NCI-H128 (cell line): ENCODE data around the gene ABHD17C.
"Not testable (repeated sequence)": the region's sequence is repeated elsewhere in the genome, so short reads cannot be mapped to it uniquely, and the experiment has no call there.

Experiments used
- DNase-seq: peaks from one replicate; lab custom pipeline; 2025; ENCODE audit not compliant: unreplicated experiment; lab: John Stamatoyannopoulos, UW

Gene ABHD17C

GRCh38 chr15:80761754-80762153 is 66.6 kb downstream of the ABHD17C start:
- DNase-seq, result no peak

GRCh38 chr15:80763235-80763634 is 68.1 kb downstream of the ABHD17C start:
- DNase-seq, result not testable (repeated sequence)

GRCh38 chr15:80764535-80764934 is 69.4 kb downstream of the ABHD17C start:
- DNase-seq, result no peak

GRCh38 chr15:80766275-80766674 is 71.2 kb downstream of the ABHD17C start:
- DNase-seq, result no peak

DNA sequence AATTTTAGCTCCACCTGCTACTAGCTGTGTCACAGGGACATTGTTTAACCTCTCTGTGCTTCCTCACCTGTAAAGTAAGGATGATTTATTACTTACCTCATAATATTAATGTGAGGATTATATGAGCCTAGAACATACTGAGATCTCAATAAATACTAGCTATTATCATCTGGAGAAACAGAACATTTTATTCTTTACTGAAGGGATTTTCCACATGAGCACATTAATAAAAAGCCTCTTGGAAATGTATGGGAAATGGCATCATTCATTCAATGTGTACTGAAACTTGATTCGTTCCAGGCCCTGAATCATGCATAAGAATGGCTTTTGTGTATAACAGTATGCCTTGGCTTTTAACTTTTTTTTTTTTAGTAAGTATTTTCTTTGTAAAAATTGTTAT is 73.0 kb downstream of the ABHD17C start:
- DNase-seq, result no peak

- no peak for DNase-seq
Observed at GRCh38 chr15:80769153-80769828, 74.2 kb downstream of the ABHD17C start.

DNA sequence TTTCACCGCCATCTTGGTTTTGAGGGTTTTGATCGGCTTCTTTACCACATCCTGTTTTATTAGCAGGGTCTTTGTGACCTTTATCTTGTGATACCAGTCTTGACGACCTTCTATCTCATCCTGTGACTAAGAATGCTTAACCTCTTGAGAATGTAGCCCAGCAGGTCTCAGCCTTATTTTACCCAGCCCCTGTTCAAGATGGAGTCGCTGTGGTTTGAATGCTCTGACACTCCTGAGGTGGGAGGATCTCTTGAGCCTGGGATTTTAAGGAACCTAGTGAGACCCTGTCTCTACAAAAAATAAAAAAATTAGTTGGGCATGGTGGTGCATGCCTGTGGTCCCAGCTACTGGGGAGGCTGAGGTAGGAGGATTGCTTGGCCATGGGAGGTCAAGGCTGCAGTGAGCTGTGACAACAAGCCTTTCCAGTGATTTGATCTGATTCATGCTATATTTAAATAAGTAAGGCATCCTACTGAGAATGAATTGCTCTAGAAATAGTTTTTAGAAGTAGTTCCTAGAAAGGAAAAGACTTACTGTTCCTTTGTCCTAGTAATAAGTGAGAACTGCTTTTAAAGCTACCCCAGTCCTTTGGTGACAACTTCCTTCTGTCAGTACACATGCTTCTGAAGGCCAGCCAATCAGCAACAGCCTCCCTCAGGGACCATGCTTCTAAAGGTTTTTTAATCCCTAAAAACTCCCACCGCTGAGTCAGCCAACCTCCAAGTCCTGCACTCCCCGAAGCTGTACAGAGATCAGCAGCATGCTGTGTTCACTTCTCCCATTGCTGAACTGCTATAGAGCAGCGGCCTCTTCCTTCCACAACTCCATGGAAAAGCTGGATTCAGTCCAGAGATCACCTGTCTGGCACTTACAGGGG is 75.0 kb downstream of the ABHD17C start:
- no peak for DNase-seq

GRCh38 chr15:80773122-80773551 is 78.0 kb downstream of the ABHD17C start:
- no peak for DNase-seq

DNA sequence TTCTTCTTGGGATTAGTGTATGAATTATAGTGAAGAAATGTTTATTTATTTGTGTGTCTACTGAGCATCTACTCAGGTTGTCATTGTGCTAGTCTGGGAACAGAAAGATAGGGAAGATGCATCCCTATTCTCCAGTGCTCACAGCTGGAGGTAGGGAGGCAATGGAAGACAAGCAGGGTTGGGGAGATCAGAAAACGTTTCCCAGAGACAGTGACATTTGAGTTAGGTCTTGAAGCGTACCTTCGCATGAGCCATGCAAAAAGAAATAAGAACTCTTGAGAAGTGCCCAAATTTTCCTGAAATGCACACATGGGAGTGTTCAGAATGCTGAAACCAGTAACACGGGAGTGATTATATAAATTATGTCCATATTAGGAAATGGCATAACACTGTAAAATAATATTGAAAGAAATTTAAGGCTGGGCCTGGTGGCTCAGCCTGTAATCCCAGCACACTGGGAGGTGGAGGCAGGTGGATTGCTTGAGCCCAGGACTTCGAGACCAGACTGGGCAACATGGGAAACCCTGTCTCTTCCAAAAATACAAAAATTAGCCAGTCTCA is 78.8 kb downstream of the ABHD17C start:
- no peak for DNase-seq

- DNase-seq, result no peak
Observed at GRCh38 chr15:80774486-80774885, 79.4 kb downstream of the ABHD17C start.

DNA sequence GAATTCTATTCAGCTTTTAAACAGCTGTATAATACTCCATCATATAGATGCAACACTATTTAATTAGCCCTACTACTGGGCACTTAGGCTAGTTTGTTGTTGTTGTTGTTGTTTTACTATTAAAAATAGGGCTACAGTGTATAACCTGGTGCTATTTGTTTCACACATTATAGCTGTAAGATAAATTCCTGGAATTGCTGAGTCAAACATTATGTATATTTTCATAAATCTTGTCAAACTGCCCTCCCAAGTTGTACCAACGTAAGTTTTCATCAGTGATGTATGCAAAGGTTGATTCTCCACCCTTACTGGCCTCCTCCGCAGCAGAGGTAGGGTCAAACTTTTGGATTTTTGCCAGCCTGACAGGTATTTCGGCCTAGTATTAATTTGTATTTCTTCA is 80.2 kb downstream of the ABHD17C start:
- no peak for DNase-seq

DNA sequence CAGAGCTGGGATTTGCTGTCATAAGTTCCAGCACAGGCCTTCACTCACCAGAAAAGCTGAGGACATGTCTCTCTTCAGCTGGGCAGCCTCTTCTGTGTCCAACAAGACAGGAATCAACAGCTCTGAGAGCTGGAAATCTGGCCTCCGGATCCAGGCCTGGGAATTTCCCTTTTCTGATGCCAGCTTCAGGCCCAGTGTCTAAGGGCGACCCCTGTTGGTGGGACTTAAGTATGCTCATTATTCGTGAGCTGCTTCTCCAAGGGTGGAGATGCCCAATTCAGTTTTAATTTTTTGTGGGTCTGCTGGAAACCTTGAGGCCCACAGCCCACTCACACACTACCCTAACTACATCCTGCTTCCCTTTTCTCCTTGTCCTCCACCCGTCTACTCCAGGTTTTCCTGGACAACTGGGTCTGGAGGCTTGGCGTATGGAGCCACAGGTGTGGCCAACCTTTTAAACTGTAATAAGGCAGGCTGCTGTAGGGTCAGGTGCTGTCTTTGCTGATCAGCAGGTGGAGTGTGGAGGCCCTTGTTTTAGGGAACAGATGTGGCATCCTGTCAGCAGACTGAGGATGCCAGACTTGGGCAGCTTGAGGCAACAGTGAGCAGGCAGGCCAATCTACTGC is 81.4 kb downstream of the ABHD17C start:
- no peak for DNase-seq

GRCh38 chr15:80777137-80777536 is 82.0 kb downstream of the ABHD17C start:
- DNase-seq, result no peak

GRCh38 chr15:80777826-80778620 is 82.9 kb downstream of the ABHD17C start:
- no peak for DNase-seq

GRCh38 chr15:80778621-80778963 is 83.5 kb downstream of the ABHD17C start:
- no peak for DNase-seq

DNA sequence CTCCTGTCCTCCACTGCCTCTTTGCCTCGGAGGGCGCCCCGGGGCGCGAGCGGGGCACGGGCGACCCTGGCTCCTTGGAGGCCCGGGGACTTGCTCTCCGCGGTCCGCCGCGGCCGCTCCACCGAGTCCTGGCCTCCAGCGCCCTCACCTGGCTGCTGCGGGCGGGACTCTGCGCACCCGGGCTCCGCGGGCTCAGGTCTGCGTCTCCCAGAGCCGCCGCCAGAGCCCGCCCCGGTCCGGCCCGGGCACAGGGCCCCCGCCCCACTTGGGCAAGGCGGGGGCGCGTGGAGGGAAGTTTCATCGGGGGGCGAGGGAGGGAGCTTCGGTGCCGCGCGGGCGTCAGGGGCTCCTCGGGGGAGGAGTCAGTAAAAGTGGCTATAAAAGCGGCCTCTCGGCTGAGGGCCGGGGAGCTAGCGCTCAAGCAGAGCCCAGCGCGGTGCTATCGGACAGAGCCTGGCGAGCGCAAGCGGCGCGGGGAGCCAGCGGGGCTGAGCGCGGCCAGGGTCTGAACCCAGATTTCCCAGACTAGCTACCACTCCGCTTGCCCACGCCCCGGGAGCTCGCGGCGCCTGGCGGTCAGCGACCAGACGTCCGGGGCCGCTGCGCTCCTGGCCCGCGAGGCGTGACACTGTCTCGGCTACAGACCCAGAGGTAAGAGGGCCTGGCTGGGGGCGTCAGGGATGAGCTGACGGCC is 84.0 kb downstream of the ABHD17C start, which contains the start of gene CEMIP:
Gene CEMIP, plus strand, starts transcription at position 407 of the 694 bp plus-strand sequence. CDS start 94,510 bp downstream, outside the sequence.
- no peak for DNase-seq

DNA sequence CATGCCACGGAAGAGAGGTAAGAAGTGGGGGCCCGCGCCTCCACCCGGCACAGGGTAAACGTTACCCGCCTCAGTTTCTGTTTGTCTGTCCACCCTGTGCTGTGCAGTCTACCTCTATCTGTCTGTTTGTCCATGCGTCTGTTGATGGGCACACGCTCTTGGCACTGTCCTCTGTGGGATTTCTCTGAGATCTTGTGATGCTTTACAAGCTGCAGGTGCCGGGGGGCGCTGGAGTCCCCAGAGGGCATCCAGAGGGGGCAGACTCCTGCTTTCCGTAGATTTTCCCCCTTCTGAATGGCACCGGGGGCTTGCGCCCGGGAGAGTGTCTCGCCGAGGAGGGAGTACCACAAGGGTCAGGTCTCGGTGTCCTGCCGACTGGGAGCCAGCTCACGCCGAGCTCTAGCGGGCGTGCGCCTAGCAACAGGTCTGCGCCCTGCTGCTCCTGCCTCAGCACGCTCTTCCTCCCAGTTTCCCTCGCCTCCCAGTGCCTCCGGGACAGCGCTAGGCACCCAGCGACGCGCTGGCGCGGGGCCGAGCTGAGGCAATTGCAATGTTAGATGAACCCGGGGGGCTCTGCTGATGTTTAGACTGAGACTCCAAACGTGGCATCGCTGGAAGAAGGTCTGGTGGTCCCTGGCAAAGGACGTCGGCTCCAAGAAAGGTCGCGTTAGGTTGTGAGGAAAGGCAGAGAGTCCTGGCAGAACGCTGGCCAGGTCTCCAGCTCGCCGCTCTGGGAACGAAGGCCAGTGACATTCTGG is 84.7 kb downstream of the ABHD17C start:
- no peak for DNase-seq

- DNase-seq, result no peak
Observed at GRCh38 chr15:80780416-80781221, 85.5 kb downstream of the ABHD17C start.

DNA sequence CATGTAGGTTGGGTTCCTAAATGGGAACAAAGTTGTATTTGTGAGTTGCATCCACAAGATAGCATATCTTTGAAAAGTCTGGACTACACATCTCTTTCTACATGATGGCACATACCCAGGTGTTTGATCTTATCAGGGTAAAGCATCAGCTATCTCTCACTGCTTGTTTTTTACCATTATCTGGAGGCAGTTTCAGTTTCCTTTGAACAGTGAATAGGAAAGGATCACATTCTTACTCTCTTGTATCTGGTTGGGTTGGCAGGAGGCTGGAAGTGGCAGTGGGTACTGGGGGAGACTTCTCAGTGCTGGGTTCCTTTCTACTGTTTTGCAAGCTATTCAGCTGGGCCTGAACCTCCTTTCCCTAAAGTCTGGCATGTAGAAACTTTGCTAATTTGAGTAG is 88.2 kb downstream of the ABHD17C start:
- DNase-seq, result no peak
